GM12864 (cell line): Measurements from ENCODE around the gene PYY.

Experiments
- DNase-seq: peaks from one replicate; pipeline ENCODE4 v3.0.0-alpha.2; 2011; ENCODE audit warnings: low read depth
- H3K4me3 ChIP-seq: 2 replicates; pipeline ENCODE4 v1.5.1; 2011; ENCODE audit warnings: mild to moderate bottlenecking, low read depth, low read length, control low read depth
- TF ChIP-seq, protein P1 (sequence below): IDR thresholded peaks from 2 replicates; pipeline ENCODE4 v1.5.1; 2011; ENCODE audit warnings: low read depth, mild to moderate bottlenecking, moderate library complexity, low read length, control low read depth, inconsistent platforms; ENCODE audit errors: missing control alignments

Gene PYY

GRCh38 chr17:43914451-43914850, 39.3 kb downstream of the PYY start:
- H3K4me3 ChIP-seq: no peak overlapping the region
- TF ChIP-seq, protein P1, sequence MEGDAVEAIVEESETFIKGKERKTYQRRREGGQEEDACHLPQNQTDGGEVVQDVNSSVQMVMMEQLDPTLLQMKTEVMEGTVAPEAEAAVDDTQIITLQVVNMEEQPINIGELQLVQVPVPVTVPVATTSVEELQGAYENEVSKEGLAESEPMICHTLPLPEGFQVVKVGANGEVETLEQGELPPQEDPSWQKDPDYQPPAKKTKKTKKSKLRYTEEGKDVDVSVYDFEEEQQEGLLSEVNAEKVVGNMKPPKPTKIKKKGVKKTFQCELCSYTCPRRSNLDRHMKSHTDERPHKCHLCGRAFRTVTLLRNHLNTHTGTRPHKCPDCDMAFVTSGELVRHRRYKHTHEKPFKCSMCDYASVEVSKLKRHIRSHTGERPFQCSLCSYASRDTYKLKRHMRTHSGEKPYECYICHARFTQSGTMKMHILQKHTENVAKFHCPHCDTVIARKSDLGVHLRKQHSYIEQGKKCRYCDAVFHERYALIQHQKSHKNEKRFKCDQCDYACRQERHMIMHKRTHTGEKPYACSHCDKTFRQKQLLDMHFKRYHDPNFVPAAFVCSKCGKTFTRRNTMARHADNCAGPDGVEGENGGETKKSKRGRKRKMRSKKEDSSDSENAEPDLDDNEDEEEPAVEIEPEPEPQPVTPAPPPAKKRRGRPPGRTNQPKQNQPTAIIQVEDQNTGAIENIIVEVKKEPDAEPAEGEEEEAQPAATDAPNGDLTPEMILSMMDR: no peak
- no peak for DNase-seq

DNA sequence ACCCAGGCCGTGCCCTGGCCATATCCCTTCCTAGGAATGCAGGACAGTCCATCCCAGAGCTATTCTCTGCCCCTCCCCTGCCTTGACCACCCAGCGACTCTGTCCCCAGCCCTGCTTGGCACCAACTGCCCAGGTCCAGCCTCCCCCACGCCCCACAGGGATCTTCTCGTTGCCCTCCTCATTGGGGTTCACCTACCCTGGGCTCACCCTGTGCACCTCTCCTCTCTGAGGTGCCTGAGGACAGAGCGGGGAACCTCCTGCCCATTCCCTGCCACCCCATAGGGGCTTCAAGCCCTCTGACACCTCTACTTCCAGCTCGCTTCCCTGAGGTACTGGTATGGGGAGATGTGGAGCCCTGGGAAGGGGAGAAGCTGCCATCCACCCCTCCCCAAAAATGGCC, 40.2 kb downstream of the PYY start:
- no peak for DNase-seq

GRCh38 chr17:43912635-43913304, 41.0 kb downstream of the PYY start:
- TF ChIP-seq, protein P1: no peak
- no peak for DNase-seq
- H3K4me3 ChIP-seq: no peak overlapping the region

More for the DNA sequence above, 40.2 kb downstream of the PYY start:
- H3K4me3 ChIP-seq: no peak overlapping the region
- TF ChIP-seq, protein P1: no peak

- TF ChIP-seq, protein P1: no peak
- DNase-seq: no peak
- H3K4me3 ChIP-seq: no peak overlapping the region
These were observed 41.8 kb downstream of the PYY start for GRCh38 chr17:43911904-43912303.

DNA sequence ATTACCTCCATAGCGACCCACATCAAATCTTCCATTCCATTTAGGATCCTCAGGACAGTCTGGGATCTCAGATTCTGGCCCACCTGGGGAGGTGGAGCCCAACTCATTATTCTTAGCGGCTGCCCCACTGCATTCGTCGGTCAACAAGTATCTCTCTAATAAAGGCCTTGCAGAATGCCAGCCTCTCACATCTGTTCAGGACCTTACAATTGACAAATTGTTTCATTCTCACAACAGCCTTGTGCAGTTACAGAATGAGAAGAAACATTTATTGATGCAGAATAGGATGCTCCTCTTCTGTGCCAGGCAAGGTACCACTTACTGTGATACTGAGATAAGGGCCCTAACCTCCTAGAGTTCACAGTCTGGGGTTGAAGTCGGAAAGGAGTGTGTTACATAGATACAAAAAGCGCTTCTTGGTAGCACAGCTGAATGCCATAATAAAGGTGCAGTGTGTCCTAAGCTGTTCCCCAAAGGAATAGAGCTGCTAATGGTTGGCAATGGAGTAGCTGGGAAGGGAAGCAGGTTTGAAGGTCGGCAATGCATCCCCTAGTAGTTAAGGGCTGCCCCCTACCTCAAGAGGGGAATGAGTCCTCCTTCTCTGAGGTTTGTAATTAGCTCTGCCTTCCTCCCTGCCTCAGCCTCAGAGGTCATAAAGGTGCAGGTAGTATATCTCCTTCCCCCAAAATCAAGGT, 44.1 kb downstream of the PYY start:
- TF ChIP-seq, protein P1: no peak
- no peak for DNase-seq
- H3K4me3 ChIP-seq: no peak overlapping the region

DNA sequence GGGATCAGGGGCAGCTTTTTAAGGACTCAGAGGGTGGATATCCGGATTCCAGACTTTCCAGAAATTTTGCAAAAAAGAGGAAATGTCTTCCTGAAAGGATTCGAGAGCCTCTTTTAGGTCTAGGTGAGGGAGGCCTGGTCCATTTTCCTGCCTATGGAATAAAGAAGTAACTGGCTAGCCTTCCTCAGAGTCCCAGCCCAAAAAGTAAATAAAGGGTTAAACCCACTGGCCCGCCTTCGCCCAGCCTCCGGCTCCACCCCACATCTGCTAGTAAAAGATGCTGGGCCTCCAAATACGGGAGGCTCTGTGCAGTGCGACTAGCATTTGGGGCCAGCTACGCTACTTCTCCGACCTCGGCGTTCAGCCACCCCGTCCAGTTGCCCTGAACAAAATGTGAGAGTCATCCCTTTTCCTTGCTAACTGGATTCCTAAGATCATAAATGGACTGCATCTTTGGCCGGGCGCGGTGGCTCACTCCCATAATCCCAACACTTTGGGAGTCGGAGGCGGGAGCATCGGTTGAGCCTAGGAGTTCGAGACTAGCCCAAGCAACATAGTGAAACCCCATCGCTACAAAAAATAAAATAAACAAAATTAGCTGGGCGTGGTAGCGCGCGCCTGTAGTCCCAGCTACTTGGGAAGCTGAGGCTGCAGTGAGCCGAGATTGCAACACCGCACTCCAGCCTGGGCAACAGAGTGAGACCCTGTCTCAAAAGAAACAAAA, 45.6 kb downstream of the PYY start:
- H3K4me3 ChIP-seq: no peak overlapping the region
- no peak for DNase-seq
- TF ChIP-seq, protein P1: no peak
